NCI-H345 (cell line): ENCODE results near the gene SLC16A14.
A peak's percentile ranks its signal among the peaks of the same experiment; 100 is the strongest.
"Not testable (repeated sequence)": the region's sequence is repeated elsewhere in the genome, so short reads cannot be mapped to it uniquely, and the experiment has no call there.

ENCODE experiments used
- DNase-seq: peaks from one replicate; lab custom pipeline; 2025; lab: John Stamatoyannopoulos, UW

SLC16A14 gene

DNA sequence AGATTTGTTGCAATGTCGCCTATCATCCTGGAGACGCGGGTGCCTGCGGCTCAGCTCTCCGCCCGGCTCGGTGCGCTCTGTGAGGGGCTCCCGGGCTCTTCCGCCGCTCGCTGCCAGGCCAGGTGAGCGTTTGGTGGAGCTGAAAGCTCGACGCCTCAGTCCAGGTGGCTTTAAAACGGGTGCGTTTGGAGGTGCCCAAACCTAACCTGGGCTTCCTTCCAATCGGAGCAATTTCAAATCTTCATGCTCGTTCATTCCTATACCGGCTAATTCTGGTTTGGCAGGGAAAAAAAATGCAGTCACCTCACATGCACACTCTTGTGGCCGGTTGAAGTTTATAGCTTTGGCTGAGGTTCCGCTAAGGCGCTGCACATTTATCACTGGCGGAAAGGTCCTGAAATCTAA lies at the start of gene SLC16A14:
Gene SLC16A14 (minus strand): TSS at position 274 of the 405 bp plus-strand sequence. CDS start 9,572 bp downstream, outside the sequence.
- peak; percentile 50 for DNase-seq

GRCh38 chr2:230106771-230107170 lies 38.0 kb upstream of the SLC16A14 start:
- no peak for DNase-seq

GRCh38 chr2:230101967-230102366 lies 33.2 kb upstream of the SLC16A14 start:
- DNase-seq: not testable (repeated sequence)

GRCh38 chr2:230097841-230098240 lies 29.1 kb upstream of the SLC16A14 start:
- DNase-seq: no peak

DNA sequence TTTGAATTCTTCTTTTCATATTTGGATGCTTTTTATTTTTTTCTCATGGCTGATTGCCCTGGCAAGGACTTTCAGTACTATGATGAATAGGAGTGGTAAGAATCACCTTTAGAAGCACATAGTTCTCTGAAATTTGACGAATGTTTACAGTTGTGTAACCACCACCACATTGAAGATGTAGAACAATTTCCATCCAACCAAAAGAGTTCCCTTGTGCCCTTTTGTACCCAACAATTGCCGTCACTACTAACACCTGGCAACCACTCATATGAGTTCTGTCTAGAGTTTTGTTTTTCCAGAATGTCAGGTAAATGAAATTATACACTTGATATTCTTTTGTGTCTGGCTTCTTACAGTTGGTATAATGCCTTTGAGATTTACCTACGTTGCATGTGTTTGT lies 28.7 kb upstream of the SLC16A14 start:
- DNase-seq: no peak

DNA sequence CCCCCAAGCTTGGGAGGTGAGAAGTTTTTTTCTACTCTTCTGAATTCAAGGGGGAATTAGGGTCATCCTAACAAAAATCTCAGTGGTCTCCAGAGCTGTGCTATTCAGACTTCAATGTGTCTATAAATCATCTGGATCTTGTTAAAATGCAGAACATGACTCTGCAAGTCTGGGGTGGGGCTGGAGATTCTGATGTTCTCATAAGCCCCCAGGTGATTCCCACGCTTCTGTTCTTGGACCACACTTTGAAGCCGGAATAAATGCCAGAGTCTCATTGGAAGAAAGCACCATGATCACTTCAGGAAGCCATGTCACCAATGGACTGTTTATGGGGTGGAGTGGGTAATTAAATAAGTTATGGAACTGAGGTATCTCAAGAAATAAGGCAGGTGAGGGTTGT lies 22.2 kb upstream of the SLC16A14 start:
- DNase-seq: no peak

DNA sequence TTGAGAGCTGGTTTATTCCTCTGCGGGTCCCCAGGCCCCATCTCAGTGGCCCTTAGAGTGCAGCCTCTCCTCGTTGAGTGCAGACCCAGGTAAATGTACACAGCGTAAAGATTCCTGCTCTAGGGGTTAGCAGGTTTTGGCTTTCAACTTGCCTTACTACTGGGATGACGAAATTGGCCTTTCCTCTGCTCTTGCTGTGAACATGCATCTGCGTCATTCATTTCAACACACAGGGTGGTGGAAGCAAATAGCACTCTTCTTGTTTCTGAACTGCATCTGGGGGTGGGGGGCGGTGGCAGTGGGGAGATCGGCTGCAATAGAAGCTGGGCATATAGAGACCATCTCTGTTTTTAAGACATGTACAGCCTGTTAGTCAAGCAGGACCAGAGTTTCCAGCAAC lies 16.5 kb upstream of the SLC16A14 start:
- DNase-seq: no peak

GRCh38 chr2:230077851-230078547 lies 9.3 kb upstream of the SLC16A14 start:
- no peak for DNase-seq

DNA sequence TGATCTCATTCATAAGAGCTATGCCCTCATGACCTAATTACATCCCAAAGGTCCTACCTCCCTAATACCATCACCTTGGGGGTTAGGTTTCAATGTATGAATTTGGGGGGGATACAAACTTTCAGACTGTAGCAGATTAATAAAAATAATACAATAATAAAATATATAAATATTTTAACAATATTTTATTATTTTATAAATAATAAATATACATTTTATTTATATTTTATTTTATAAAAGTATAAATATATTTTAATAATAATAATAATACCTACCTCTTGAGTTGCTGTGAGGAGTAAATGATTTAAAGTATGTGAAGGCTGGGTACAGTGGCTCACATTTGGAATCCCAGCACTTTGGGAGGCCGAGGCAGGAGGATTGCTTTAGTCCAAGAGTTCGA lies 8.1 kb upstream of the SLC16A14 start:
- DNase-seq: no peak

- peak; percentile 0 for DNase-seq
Measured at GRCh38 chr2:230075988-230076631, 7.4 kb upstream of the SLC16A14 start.

DNA sequence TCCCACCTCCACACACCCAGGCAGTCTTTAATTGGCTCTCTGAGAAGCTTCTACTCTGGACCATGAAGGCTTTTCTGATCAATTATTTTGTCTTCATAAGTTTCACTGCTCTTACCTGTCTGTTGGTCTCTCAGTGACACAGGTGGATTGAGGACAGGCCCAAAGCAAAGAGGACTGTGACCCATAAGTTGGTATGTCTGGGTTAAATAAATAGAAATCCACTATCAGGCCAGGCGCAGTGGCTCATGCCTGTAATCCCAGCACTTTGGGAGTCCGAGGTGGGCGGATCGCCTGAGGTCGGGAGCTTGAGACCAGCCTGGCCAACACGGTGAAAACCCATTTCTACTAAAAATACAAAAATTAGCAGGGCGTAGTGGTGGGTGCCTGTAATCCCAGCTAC lies 2.7 kb upstream of the SLC16A14 start:
- no peak for DNase-seq

GRCh38 chr2:230069402-230069801 lies 678 bp upstream of the SLC16A14 start:
- DNase-seq: no peak

DNA sequence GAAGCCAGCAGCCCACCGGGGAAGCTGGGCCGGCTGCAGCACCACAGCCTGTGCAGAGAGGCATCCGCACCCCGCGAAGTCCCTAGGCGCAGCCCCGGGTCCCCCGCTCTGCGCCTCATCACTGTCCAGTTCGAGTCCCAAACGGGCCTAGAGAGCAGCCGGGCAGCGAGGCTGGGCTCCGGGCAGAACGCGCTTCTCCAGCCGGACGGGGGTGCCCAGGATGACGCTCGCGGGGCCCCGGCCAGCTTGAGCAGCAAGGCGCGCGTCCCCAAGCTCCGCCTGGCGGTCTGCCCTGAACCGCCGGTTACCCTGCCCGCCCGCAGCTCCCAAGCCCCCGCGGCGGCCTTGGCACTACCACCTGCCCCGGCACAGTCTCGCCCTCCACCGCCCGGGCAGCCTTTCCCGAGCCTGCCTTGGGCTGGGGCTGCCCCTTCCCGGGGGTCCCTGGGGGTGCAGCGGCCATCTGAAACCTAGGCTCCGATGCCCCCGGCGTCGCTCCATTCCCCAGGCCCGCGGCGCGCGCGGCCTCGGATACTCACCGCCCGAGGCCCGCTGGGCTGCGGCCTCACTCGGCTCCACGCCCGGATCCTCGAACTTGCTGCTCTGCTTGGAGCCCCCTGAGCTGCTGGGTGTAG lies 591 bp downstream of the SLC16A14 start:
- DNase-seq: peak; percentile 41

GRCh38 chr2:230060672-230061293 lies 7.9 kb downstream of the SLC16A14 start:
- DNase-seq: no peak

DNA sequence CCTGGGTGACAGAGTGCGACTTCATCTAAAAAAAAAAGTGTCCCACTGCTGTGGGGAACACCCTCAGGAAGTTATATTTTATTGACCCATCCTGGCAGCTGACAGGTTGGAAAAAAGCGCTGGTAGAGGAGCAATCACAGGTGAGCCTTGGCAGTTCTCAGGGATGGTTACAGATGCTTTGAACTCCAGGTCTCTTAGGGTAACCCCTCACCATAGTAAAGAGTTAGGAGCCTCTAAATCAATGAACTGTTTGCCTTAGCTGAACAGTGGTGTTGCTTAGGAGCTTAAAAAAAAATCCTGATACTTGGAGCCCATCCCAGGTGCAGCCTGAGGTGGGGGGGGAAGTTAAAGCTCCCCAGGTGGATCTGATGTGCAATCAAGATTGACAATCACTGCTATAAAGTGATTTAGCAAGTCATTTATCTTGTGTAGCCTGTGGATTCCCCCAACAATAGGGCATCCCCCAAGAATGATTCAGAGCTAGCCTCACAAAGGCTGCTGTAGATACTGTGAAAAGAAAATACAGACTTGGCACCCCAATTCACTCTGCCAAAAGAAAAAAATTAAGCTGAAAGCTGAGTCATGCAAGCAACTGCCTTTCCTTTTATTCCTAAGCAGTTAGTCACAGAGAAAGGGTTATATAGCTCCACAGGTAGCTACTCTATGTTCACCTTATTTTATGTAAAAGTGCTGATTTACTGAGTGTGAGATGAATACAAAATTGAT lies 14.8 kb downstream of the SLC16A14 start:
- no peak for DNase-seq

- DNase-seq: no peak
Measured at GRCh38 chr2:230052299-230052698, 16.4 kb downstream of the SLC16A14 start.

DNA sequence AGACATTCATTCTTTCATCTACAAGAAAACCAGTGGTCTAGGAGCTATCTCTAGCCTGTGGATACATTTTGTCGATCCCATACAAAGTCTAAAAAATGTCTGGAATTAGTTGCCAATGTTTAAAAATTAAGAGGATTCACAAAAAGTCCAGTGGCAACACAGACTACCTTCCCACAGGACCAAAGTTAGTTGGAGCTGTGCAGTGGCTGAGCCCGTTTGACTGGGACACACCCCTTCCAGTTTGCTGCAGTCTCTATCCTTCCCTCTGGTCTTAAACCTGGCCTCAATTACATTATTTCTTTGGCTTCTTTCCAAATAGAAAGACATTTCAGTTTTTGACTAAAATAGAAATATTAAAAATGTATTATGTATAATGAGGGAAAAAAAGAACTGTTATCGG lies 18.6 kb downstream of the SLC16A14 start:
- DNase-seq: no peak

DNA sequence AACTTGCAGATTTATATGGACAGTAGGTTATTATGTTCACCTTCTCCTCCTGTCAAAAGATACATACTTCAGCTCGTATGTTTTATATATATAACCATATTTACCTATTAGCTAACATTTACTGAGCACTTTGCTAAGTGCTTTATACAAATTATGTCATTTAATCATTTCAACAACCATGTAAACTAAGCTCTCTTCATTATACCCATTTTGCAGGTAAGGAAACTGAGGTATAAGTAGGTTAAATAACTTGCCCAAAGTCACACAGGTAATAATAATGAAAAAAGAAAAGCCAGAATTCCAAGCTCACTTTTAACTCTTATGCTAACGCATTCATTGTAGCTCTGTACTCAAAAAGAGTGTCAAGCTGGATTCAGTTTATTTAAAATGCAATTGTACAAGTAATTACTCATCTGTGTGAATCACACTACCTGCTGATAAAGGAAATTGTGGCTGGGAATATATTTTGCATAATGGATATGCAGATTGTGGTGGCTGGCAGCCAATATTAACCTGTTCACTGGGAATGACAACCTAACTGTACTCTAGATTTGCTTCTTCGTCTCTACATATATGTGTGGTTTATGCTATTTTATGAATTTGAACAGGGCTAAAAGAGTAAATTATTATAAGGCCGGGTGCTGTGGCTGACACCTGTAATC lies 20.6 kb downstream of the SLC16A14 start:
- no peak for DNase-seq

DNA sequence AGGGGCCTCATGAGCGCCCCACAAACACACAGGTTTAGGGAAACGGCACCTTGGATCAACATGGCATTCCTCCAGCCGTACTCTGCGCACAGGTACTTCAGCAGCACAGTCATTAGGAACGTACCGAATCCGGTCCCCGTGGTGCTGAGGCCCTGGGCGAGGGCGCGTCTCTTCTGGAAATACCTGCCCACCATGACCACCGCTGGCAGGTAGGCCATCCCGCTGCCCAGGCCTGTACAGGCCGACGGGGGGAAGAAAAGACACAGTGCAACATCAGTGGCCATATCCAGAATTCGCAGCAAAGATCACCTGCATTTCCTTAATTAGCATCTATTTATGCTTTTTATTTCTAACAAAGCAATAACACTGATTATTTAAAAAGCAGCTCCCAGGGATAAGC lies 22.2 kb downstream of the SLC16A14 start:
- DNase-seq: no peak

GRCh38 chr2:230043461-230043860 lies 25.3 kb downstream of the SLC16A14 start:
- no peak for DNase-seq

DNA sequence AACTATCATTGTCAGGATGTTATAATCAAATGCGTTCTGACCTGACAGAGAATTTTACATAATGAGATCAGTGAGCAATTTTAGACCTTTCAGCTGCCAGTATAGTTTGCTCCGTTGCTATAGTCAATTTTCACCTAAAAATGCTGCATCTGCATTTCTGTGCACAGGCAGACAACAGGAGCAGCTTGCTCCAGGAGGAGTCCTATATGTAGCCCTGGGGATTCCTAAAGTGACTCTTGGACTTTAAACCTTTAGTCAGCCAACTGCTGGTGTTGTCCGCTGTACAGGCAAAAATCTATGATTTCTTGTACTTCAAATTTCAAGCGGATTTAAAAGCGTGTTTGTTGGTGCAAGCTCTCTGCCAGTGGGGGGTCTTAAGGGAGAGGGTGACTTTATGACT lies 25.7 kb downstream of the SLC16A14 start:
- DNase-seq: no peak

- DNase-seq: no peak
Measured at GRCh38 chr2:230042195-230042594, 26.5 kb downstream of the SLC16A14 start.
